HG03025 (cell line): ENCODE results near the gene MINK1.

Experiments
- ATAC-seq: cut with Tn5 transposase; IDR thresholded peaks from one replicate; pipeline ENCODE4 v1.9.1; 2021; ENCODE audit warnings: mild to moderate bottlenecking, moderate library complexity; ENCODE audit not compliant: unreplicated experiment, low FRiP score

The MINK1 gene

GRCh38 chr17:4944163-4944553 is 111.0 kb downstream of the MINK1 start:
- no peak for ATAC-seq

- ATAC-seq, result no peak
Measured at GRCh38 chr17:4944554-4945175, 111.5 kb downstream of the MINK1 start.

GRCh38 chr17:4945176-4945943 is 112.2 kb downstream of the MINK1 start:
- no peak for ATAC-seq

GRCh38 chr17:4945944-4946280 is 112.8 kb downstream of the MINK1 start:
- no peak for ATAC-seq

DNA sequence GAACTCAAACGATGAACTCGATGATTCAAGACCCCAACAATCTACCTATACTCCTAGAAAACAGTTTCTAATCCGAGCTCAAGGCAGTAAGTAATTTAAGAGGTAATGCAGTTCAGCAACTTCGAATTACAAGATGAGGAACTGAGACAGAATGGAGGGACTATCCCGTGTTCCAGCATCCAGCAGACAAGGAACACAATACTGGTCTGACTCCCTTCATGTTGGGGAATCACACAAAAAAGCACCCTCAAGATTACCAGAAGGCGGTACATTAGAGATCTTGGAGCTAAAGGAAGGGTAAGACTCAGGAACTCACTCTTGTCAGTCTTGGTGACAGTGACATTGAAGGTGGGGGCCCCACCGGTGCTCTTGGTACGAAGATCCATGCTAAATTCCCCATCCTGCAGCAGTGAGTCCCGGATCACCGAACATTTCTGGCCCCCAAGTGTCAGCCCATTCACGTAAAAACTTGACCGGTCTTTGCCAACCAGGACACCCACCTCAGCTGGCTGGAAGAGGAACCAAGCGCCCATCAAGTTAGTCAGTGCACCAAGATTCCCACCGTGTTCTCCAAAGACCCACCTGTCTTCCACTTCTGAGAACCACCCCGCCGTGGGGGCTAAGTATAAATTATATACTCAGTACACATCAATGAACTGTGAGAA is 113.3 kb downstream of the MINK1 start:
- no peak for ATAC-seq

- ATAC-seq, result no peak
Measured at GRCh38 chr17:4947010-4947410, 113.9 kb downstream of the MINK1 start.
